ENCODE measurements around the gene NOTCH1. TPM values are rescaled to one million over a fixed set of nuclear protein-coding genes. Genes with fewer than 3 reads are reported as not detected.

Gene NOTCH1
- total and polyA plus RNA-seq, 2 of the 4 experiments (the other 2 are of a cell fraction), result 1.8 to 6.0 TPM

DNA sequence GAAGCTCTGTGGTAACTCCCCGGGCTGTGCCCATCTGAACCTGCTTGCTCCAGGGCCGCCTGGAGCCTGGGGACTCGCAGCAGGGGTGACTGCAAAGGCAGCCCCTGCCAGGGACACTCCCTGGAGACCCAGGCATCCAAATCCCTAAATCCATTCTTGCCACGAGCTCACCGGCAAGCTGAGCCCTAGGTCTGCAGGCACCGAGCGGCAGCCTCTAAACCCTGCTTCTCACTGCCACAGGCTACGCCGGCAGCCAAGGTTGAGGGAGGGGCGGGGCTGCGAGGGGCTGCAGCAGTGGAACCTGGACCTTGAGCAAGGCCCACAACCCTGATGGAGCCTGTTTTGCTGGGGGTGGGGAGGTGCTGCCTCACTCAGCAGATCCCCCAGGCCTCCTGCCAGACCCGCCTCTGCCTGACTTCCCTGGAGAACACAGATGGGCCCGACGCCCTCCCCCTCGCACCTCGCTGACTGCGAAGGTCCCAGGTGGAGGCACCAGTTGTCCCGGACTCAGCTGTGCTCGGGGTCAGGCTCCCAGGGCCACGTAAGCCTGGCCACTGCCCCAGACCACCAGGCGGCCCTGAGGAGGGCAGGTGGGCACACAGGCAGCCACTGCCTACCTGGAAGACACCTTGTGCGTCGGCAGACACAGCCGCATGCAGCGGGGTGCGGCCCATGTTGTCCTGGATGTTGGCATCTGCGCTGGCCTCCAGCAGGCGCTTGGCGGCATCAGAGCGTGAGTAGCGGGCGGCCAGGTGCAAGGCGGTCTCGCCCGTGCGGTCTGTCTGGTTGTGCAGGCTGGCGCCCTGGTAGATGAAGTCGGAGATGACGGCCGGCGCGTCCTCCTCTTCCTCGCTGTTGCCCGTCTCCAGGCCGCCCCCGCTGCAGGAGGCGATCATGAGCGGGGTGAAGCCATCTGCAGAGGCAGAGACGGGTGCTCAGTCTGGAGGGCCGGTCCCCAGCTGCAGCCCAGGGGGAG is 45.6 kb downstream of the NOTCH1 start:
- Histone ChIP-seq H4K5ac (ENCODE audit: low read depth, low read length) (no peak overlapping the region), H3K18ac (ENCODE audit: low read depth, low read length) (no peak overlapping the region), H3K4me3 (ENCODE audit: insufficient read depth, low read depth, low read length) (no peak overlapping the region), H3K4me1 (ENCODE audit: control insufficient read depth, insufficient read depth, low read length) (no peaks in the 10 kb centered on the region), H3K9me3 (ENCODE audit: control insufficient read depth, insufficient read depth, low read length) (no peaks in the 10 kb centered on the region), H2BK5ac (ENCODE audit: low read depth, low read length, poor library complexity, severe bottlenecking) (no peak overlapping the region), H3K14ac (replicated peaks; ENCODE audit: low read depth, low read length) (no peak overlapping the region), H3K36me3 (ENCODE audit: control insufficient read depth, insufficient read depth, low read length) (peaks cover 79% of the 10 kb centered on the region), H2BK120ac (ENCODE audit: low read depth, low read length) (no peak overlapping the region), H3K9ac (ENCODE audit: low read depth, low read length) (no peak overlapping the region), H2AFZ (replicated peaks; ENCODE audit: low read length, poor library complexity) (no peak overlapping the region), H3K4me2 (ENCODE audit: low read depth, low read length) (no peak overlapping the region), H3K23ac (ENCODE audit: low read depth, low read length) (no peak overlapping the region), H2BK15ac (ENCODE audit: low read depth, low read length) (no peak overlapping the region), H4K91ac (ENCODE audit: insufficient read depth, low read depth, low read length) (no peak overlapping the region), H3K4ac (ENCODE audit: low read depth, low read length) (no peak overlapping the region), H4K20me1 (ENCODE audit: insufficient read depth, low read length) (no peaks in the 10 kb centered on the region), H3K27ac (ENCODE audit: insufficient read depth, low read length) (no peak overlapping the region), H2AK9ac (replicated peaks; ENCODE audit: low read depth, low read length, poor library complexity) (no peak overlapping the region), H2BK20ac (ENCODE audit: low read depth, low read length) (no peak overlapping the region), H3K56ac (ENCODE audit: extremely low read depth, insufficient read depth, low read length) (no peak overlapping the region), H3K27me3 (ENCODE audit: control insufficient read depth, insufficient read depth, low read length) (no peaks in the 10 kb centered on the region), H2AK5ac (ENCODE audit: low read depth, low read length) (no peak overlapping the region), H4K8ac (ENCODE audit: low read depth in 2 of 2, low read length in 2 of 2) (no peak overlapping the region), H3K9me1 (ENCODE audit: insufficient read depth, low read length) (no peaks in the 10 kb centered on the region), H3K79me1 (ENCODE audit: low read depth in 1 of 2, low read length in 2 of 2) (no peaks in the 10 kb centered on the region)
- no TSS peak for BruUV-seq (replicated peaks)
- dilution Hi-C loops (cut with HindIII; ENCODE audit: low sequenced_read_pairs, unreplicated experiment), result no loop called here
- ChIA-PET POLR2A (ENCODE audit: unreplicated experiment) (no interaction called here), CTCF (no interaction called here)
- intact Hi-C loops (cut with micrococcal nuclease), result no loop called here
- 97% methylated on average over 35 of the region's 50 CpGs; no CpG with 5 or more reads in 1 of the 2 experiments for WGBS, 2 experiments (ENCODE audit: extremely low coverage in 2 of 2, insufficient read length in 1 of 2)
- no peak for ATAC-seq (ENCODE audit: low read depth)
- TF ChIP-seq SMC3 (IDR thresholded peaks at IDR 0.05; ENCODE audit: low read depth, low read length) (no peak), USF2 (IDR thresholded peaks at IDR 0.05; ENCODE audit: low read depth, low read length) (no peak), MXI1 (IDR thresholded peaks at IDR 0.05; ENCODE audit: borderline replicate concordance, low read depth, low read length) (no peak), RFX5 (IDR thresholded peaks at IDR 0.05; ENCODE audit: low read depth, low read length) (no peak), CEBPB (IDR thresholded peaks at IDR 0.05; ENCODE audit: low read depth, low read length) (no peak)
- DNase-seq, result no peak
- in situ Hi-C loops (cut with MboI; ENCODE audit: low sequenced_read_pairs), result no loop called here

Measured in IMR-90 (cell line).